ENCODE measurements around the gene SEPTIN2. TPM values are rescaled to one million over a fixed set of nuclear protein-coding genes. Genes with fewer than 3 reads are reported as not detected.

Gene SEPTIN2
- total and polyA plus RNA-seq, 7 donors: 135 to 295 (median 245) TPM

GRCh38 chr2:241286348-241287090 lies 29.2 kb upstream of the SEPTIN2 start:
- H3K4me1 ChIP-seq: peaks cover 0 to 8% (median 7%) of the 10 kb centered on the region in 4 donors
- intact Hi-C loops (cut with DNase I): no loop called here

GRCh38 chr2:241288324-241288888 lies 27.3 kb upstream of the SEPTIN2 start:
- no peak overlapping the region for H3K4me3 ChIP-seq
- no peak for DNase-seq
- H3K27me3 ChIP-seq: no peaks in the 10 kb centered on the region
- H3K27ac ChIP-seq: no peak overlapping the region
- no peaks in the 10 kb centered on the region for H3K4me1 ChIP-seq
- WGBS, 2 donors: 91 to 93% methylated on average over 3 of the region's 3 CpGs
- H3K36me3 ChIP-seq: no peaks in the 10 kb centered on the region
- TF ChIP-seq EP300 (IDR thresholded peaks at IDR 0.05) (no peak), POLR2AphosphoS5 (IDR thresholded peaks at IDR 0.05) (no peak), CTCF (IDR thresholded peaks at IDR 0.05) (no peak), POLR2A (IDR thresholded peaks at IDR 0.05) (no peak)
- intact Hi-C loops (cut with DNase I): no loop called here
- H3K9me3 ChIP-seq: no peaks in the 10 kb centered on the region

More at GRCh38 chr2:241286348-241287090, 29.2 kb upstream of the SEPTIN2 start:
- Histone ChIP-seq H3K9me3 (no peaks in the 10 kb centered on the region), H3K27me3 (no peaks in the 10 kb centered on the region), H3K27ac (no peak overlapping the region), H3K36me3 (no peaks in the 10 kb centered on the region), H3K4me3 (no peak overlapping the region)
- TF ChIP-seq EP300 (IDR thresholded peaks at IDR 0.05): no peak
- TF ChIP-seq POLR2A (IDR thresholded peaks at IDR 0.05): no peak
- no peak for TF ChIP-seq POLR2AphosphoS5 (IDR thresholded peaks at IDR 0.05)
- TF ChIP-seq CTCF (IDR thresholded peaks at IDR 0.05): no peak
- DNase-seq: no peak
- WGBS, 2 donors: 95 to 96% methylated on average over 9 of the region's 9 CpGs

GRCh38 chr2:241289053-241289452 lies 26.7 kb upstream of the SEPTIN2 start:
- WGBS, 2 donors: 83 to 94% methylated on average over 4 of the region's 4 CpGs
- TF ChIP-seq EP300 (IDR thresholded peaks at IDR 0.05) (no peak), CTCF (IDR thresholded peaks at IDR 0.05) (no peak), POLR2AphosphoS5 (IDR thresholded peaks at IDR 0.05) (no peak), POLR2A (IDR thresholded peaks at IDR 0.05) (no peak)
- intact Hi-C loops (cut with DNase I): no loop called here
- no peaks in the 10 kb centered on the region for H3K9me3 ChIP-seq
- no peak for DNase-seq
- no peaks in the 10 kb centered on the region for H3K36me3 ChIP-seq
- no peaks in the 10 kb centered on the region for H3K27me3 ChIP-seq
- H3K4me3 ChIP-seq: no peak overlapping the region
- H3K4me1 ChIP-seq: no peaks in the 10 kb centered on the region
- H3K27ac ChIP-seq: no peak overlapping the region

- H3K9me3 ChIP-seq: no peaks in the 10 kb centered on the region
- H3K36me3 ChIP-seq: no peaks in the 10 kb centered on the region
- no peak overlapping the region for H3K27ac ChIP-seq
- no peaks in the 10 kb centered on the region for H3K4me1 ChIP-seq
- no peak for DNase-seq
- 69 to 71% methylated on average over 3 of the region's 3 CpGs for WGBS, 2 donors
- H3K4me3 ChIP-seq: no peak overlapping the region
- no peaks in the 10 kb centered on the region for H3K27me3 ChIP-seq
- TF ChIP-seq POLR2AphosphoS5 (IDR thresholded peaks at IDR 0.05) (no peak), CTCF (IDR thresholded peaks at IDR 0.05) (no peak)
- intact Hi-C loops (cut with DNase I): no loop called here
These were observed 26.1 kb upstream of the SEPTIN2 start for GRCh38 chr2:241289597-241289996.
